LoVo (cell line): ENCODE measurements around the gene ZNF318.

ENCODE experiments used
- DNase-seq: peaks from one replicate; pipeline ENCODE4 v3.0.0-alpha.2; 2016; ENCODE audit warnings: low spot score

Gene ZNF318

GRCh38 chr6:43299338-43300293 is 69.8 kb downstream of the ZNF318 start:
- DNase-seq = no peak

- DNase-seq = no peak
Observed at GRCh38 chr6:43298565-43299337, 70.7 kb downstream of the ZNF318 start.

- DNase-seq = no peak
Observed at GRCh38 chr6:43297644-43298564, 71.5 kb downstream of the ZNF318 start, which contains the start of gene SLC22A7. TSS of gene SLC22A7 (plus strand) at chr6:43298260. CDS start at chr6:43298359, 99 bp downstream.

- no peak for DNase-seq
Observed at GRCh38 chr6:43296780-43297497, 72.5 kb downstream of the ZNF318 start.

GRCh38 chr6:43295456-43295855 is 74.0 kb downstream of the ZNF318 start:
- DNase-seq = no peak

- DNase-seq = no peak
Observed at GRCh38 chr6:43294536-43294935, 74.9 kb downstream of the ZNF318 start.

- no peak for DNase-seq
Observed at GRCh38 chr6:43293698-43294097, 75.7 kb downstream of the ZNF318 start.

- no peak for DNase-seq
Observed at GRCh38 chr6:43292763-43293318, 76.6 kb downstream of the ZNF318 start.

- no peak for DNase-seq
Observed at GRCh38 chr6:43292341-43292740, 77.1 kb downstream of the ZNF318 start.

GRCh38 chr6:43291708-43292107 is 77.7 kb downstream of the ZNF318 start:
- no peak for DNase-seq

- no peak for DNase-seq
Observed at GRCh38 chr6:43290905-43291355, 78.5 kb downstream of the ZNF318 start.

GRCh38 chr6:43290339-43290904 is 79.0 kb downstream of the ZNF318 start:
- DNase-seq = no peak

- no peak for DNase-seq
Observed at GRCh38 chr6:43287717-43288679, 81.4 kb downstream of the ZNF318 start.

- DNase-seq = no peak
Observed at GRCh38 chr6:43286980-43287716, 82.3 kb downstream of the ZNF318 start.

GRCh38 chr6:43286456-43286979 is 82.9 kb downstream of the ZNF318 start:
- no peak for DNase-seq
